SK-N-MC (cell line): ENCODE data around the gene UGT1A10.

Experiments used
- EZH2 ChIP-seq: fragments of 200-600 bp; sonication (generic); IDR thresholded peaks from one replicate; pipeline ENCODE4 v1.6.1; 2017; ENCODE audit warnings: antibody characterized with exemption
- POLR2AphosphoS5 ChIP-seq: IDR thresholded peaks from 2 replicates; pipeline ENCODE4 v1.6.1; 2012; ENCODE audit warnings: mild to moderate bottlenecking, low read depth, low read length, borderline replicate concordance

GRCh38 chr2:233593201-233593600, 43.0 kb upstream of the UGT1A10 start:
- TF ChIP-seq POLR2AphosphoS5 (no peak), EZH2 (no peak)
